Stimulated activated CD8-positive, alpha-beta memory T cell treated with anti-CD3 and anti-CD28 coated beads, Interleukin-15, amount 100 ng/mL, for 1 hour (primary cell): ENCODE results near the gene ALKBH1.
"Not testable (repeated sequence)": the region's sequence is repeated elsewhere in the genome, so short reads cannot be mapped to it uniquely, and the experiment has no call there.

ENCODE experiments used
- DNase-seq: peaks from one replicate; pipeline ENCODE4 v3.0.0-alpha.2; 2020; ENCODE audit warnings: low read depth

Gene ALKBH1, protein sequence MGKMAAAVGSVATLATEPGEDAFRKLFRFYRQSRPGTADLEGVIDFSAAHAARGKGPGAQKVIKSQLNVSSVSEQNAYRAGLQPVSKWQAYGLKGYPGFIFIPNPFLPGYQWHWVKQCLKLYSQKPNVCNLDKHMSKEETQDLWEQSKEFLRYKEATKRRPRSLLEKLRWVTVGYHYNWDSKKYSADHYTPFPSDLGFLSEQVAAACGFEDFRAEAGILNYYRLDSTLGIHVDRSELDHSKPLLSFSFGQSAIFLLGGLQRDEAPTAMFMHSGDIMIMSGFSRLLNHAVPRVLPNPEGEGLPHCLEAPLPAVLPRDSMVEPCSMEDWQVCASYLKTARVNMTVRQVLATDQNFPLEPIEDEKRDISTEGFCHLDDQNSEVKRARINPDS

GRCh38 chr14:77707724-77708408 is at the start of gene ALKBH1, which contains the start of gene SLIRP:
Gene ALKBH1 (minus strand): TSS chr14:77708023. CDS start chr14:77708004, 19 bp downstream.
Gene SLIRP (plus strand): TSS chr14:77708103. CDS start chr14:77708112, 9 bp downstream.
- DNase-seq, result peak; percentile 82

GRCh38 chr14:77752799-77753516 is 45.1 kb upstream of the ALKBH1 start:
- DNase-seq, result no peak

DNA sequence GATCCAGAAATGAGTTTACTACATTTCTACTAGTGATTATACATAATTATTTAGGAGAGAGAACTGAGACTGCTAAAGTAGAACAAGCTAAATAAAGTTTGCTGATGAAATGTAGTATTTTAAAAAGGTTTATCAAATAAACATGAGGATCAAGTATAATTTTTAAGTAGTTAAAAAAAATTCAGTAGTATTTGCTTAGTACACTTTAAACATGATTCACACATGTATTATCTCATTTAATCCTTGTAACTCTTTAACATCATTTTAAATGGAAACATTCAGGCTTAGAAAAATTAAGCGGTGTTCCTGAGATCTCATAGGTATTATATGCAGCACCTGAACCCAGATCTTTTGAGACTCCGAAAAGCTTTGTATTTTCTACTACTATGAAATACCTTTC is 44.4 kb upstream of the ALKBH1 start:
- DNase-seq, result no peak

DNA sequence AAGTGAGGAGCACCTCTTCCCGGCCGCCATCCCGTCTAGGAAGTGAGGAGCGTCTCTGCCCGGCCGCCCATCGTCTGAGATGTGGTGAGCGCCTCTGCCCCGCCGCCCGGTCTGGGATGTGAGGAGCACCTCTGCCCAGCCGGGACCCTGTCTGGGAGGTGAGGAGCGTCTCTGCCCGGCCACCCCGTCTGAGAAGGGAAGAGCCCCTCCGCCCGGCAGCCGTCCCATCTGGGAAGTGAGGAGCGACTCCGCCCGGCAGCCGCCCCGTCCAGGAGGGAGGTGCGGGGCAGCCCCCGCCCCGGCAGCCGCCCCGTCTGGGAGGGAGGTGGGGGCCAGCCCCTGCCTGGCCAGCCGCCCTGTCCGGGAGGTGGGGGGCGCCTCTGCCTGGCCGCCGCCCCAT is 39.6 kb upstream of the ALKBH1 start:
- not testable (repeated sequence) for DNase-seq

- DNase-seq, result no peak
Observed at GRCh38 chr14:77746064-77746702, 38.4 kb upstream of the ALKBH1 start.

GRCh38 chr14:77741438-77741837 is 33.6 kb upstream of the ALKBH1 start:
- DNase-seq, result no peak

DNA sequence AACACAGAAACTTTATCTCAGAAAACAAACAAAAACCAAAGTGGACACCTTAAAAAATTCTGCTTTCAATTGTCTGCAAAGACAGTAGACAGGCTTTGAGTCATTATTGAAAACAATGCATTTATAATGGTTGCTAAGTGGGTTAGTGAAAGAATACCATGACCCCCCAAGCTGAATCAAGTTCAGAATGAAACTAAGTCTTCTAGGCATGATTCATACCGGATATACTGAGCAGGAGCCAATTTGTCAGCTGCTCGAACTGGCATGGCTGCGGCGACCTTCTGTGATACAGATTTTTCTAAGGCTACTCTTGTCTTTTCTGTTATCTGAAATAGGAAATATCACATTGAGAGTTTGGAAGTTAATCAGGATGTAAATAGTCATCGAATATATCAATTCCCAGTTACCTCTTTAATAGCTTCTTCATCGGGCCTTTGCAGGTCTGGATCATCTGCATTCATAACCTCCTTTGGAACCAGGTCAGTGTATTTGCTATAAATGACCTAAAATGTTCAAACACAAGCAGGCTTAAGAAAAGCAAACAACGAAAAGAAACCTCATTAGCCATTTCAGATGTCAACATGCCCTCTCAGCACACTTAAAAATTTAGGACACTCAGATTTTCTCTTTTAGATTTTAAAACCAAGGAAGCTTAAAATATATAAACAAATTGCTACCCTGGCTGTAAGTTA is 30.9 kb upstream of the ALKBH1 start:
- DNase-seq, result no peak

GRCh38 chr14:77730976-77731497 is 23.2 kb upstream of the ALKBH1 start:
- no peak for DNase-seq

DNA sequence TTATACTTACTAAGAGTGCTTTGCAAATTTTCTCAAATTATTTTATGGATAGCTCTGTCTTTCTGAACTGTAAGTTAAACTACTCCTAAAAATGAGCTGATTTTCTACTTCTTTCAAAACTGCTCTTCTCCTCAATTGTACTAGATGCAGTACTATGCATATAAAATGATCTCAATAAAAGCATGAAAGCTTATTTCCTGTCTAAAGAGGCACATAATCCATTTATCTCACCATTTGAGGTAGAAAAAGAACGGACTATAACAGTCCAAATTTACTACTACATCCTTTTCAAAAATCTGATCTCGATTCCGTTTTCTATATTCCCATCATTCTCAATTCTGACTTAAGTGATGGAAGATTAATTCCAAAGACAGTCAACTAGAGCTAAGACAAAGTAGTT is 14.5 kb upstream of the ALKBH1 start:
- DNase-seq, result no peak

DNA sequence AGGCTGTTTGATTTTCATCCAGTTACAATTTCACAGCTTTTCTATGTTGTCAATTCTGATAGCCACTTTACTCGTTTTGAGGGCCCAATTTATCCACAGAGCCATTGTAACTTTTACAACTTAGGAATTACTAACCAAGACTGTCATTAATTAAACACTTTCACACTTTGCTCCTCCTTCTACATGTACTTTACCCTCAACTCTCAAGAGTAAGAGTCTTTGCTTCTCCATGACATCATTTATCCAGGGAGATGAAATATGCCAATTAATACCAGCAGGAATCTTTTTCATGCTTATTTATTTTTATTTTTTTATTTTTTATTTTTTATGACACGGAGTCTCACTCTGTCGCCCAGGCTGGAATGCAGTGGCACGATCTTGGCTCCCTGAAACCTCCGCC is 13.6 kb upstream of the ALKBH1 start:
- DNase-seq, result no peak

DNA sequence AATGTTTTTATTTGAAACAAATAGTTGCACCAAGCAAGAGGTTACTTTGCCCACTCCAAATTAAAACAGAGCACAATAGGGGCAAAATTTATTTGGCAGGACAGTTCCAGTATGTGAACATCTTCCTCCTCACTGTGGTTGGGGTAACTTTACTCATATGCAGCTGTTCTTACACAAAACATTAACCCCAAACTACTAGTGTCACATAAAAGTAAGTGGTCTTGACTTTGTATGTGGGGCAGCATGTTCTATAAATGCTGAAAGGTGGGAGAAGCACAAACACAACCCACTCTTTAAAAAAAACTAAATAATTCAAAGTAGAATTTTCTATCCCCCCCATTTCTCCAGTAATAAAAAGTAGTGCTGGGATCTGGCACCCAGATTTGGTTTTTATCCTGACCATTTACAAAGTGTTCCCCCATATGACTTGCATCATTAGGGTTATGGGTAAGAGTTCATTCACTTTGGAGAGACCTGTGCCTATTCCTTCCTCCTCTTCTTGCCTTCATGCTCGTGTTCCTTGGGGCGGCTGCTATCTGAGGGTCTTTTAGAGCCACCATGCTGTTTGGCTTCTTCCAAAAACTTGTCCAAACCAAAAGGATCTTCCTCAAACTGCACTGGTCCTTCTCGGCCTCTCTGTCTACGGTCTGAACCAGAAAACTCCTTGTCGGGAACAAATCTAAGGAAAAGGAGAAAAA is 9.9 kb upstream of the ALKBH1 start:
- DNase-seq, result no peak

DNA sequence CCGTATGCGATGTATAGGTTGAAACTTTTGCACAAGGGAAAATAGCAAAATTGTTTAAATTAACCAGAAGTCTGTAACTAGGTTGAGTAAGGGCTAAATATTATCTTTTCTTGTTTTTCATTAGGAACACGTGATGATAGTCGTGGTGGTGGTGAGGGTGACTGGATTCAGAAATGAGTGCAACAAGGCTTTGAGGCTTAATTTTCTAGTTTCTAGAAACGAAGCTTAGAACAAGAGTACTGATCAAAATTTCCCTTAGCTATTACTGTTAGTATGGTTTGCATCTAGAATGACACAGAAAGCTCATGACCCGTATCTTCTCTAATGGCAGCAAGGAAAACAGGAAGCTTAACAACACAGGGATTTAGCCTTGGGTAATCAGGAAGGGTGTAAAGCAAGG is 7.1 kb upstream of the ALKBH1 start:
- no peak for DNase-seq

DNA sequence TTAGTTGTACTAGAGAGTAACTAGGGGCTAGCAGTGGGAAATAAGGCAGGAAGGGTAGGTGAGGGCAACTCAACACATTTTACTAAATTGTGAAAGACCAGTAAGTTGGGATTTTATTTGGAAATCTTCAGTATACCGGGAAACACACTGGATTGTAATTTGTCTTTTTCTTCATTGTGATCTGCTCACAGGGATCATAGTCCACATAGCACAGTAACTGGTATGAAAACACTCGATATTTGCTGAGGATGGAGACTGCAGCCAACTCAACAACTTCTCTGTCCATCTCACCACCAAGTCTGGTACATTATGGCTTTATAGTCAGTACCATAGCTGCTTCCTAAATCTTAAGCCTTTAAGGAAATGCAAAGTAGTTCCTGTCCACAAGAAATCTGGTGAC is 2.5 kb upstream of the ALKBH1 start:
- no peak for DNase-seq

GRCh38 chr14:77709412-77709811 is 1.6 kb upstream of the ALKBH1 start:
- no peak for DNase-seq

DNA sequence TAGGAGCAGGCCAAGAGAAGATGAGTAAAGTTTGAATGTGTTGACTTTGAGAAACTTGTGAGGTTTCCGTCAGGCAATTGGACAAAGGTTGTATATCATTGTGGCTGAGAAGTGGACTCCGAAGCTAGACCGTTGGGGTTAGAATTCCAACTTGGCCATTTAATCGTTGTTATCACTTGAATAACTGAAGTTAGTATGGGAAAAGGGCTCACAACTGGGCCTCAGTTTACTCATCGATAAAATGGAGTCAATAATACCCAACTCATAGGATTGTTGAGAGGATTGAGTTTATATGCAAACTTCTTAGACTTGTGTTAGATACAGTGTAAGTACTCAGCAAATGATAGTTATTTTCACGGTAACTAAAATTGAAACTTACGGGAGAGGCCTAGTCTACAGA is 926 bp upstream of the ALKBH1 start:
- no peak for DNase-seq

GRCh38 chr14:77707355-77707723 is 484 bp downstream of the ALKBH1 start:
- DNase-seq, result no peak

DNA sequence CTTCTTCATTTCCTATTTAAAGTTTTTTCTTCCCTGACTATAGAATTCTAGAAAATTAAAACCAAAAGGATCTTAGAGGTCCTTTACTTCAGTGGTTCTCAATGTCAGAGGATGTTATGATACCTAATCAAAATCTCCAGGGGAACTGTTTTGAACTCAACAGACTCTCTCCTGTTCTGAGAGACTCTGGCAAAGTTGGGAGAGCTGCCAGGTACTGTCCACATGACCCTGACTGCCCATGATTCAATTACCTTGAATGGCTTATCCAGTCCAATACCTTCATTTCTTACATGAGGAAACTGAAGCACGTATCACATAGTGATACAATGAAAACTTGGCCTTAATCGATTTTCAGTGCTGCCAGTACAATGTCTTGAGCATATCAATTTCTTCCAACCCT is 16.6 kb downstream of the ALKBH1 start:
- DNase-seq, result no peak

- no peak for DNase-seq
Observed at GRCh38 chr14:77682158-77682553, 25.7 kb downstream of the ALKBH1 start.

GRCh38 chr14:77681196-77682157 is 26.3 kb downstream of the ALKBH1 start:
- no peak for DNase-seq

GRCh38 chr14:77674931-77675330 is 32.9 kb downstream of the ALKBH1 start:
- no peak for DNase-seq
